GM21390 (cell line): Measurements from ENCODE around the gene NANP.
"Not testable (repeated sequence)": the region's sequence is repeated elsewhere in the genome, so short reads cannot be mapped to it uniquely, and the experiment has no call there.

Experiments used
- ATAC-seq: cut with Tn5 transposase; IDR thresholded peaks from one replicate; pipeline ENCODE4 v1.9.1; 2021; ENCODE audit not compliant: unreplicated experiment

Gene NANP

GRCh38 chr20:25606094-25606695 lies 17.6 kb downstream of the NANP start:
- no peak for ATAC-seq

- no peak for ATAC-seq
Measured at GRCh38 chr20:25605148-25605547, 18.7 kb downstream of the NANP start.

- ATAC-seq, result no peak
Measured at GRCh38 chr20:25604611-25605010, 19.2 kb downstream of the NANP start.

- ATAC-seq, result not testable (repeated sequence)
Measured at GRCh38 chr20:25602914-25603309, 20.9 kb downstream of the NANP start.

- ATAC-seq, result not testable (repeated sequence)
Measured at GRCh38 chr20:25602191-25602913, 21.5 kb downstream of the NANP start.

GRCh38 chr20:25601659-25602058 lies 22.2 kb downstream of the NANP start:
- no peak for ATAC-seq

- no peak for ATAC-seq
Measured at GRCh38 chr20:25600632-25601031, 23.2 kb downstream of the NANP start.

GRCh38 chr20:25592135-25592852 lies 31.5 kb downstream of the NANP start:
- ATAC-seq, result no peak

GRCh38 chr20:25590778-25591177 lies 33.0 kb downstream of the NANP start:
- ATAC-seq, result not testable (repeated sequence)

GRCh38 chr20:25588491-25588890 lies 35.3 kb downstream of the NANP start:
- no peak for ATAC-seq

GRCh38 chr20:25587536-25587935 lies 36.3 kb downstream of the NANP start:
- ATAC-seq, result no peak

- ATAC-seq, result no peak
Measured at GRCh38 chr20:25586877-25587276, 36.9 kb downstream of the NANP start.

- ATAC-seq, result peak; percentile 70
Measured at GRCh38 chr20:25584905-25585704, 38.7 kb downstream of the NANP start, which contains the start of gene NINL. Gene NINL (minus strand): TSS chr20:25585531. CDS start chr20:25526587, 58,944 bp downstream.

- ATAC-seq, result not testable (repeated sequence)
Measured at GRCh38 chr20:25583607-25584006, 40.2 kb downstream of the NANP start.

GRCh38 chr20:25580711-25581110 lies 43.1 kb downstream of the NANP start:
- no peak for ATAC-seq

GRCh38 chr20:25579081-25579770 lies 44.6 kb downstream of the NANP start:
- ATAC-seq, result no peak

GRCh38 chr20:25576783-25577530 lies 46.9 kb downstream of the NANP start:
- no peak for ATAC-seq

- no peak for ATAC-seq
Measured at GRCh38 chr20:25574411-25574810, 49.4 kb downstream of the NANP start.

GRCh38 chr20:25573288-25574251 lies 50.2 kb downstream of the NANP start:
- ATAC-seq, result no peak
